IgD-negative memory B cell (primary cell): ENCODE measurements around the gene PFKP. TPM values are rescaled to one million over a fixed set of nuclear protein-coding genes. Genes with fewer than 3 reads are reported as not detected.

ENCODE experiments used
- polyA plus RNA-seq: library from polyadenylated mRNA; unstranded; fragments of 300-500 nt; fragmentation: Illumina TruSeq; gene quantifications from one replicate; pipeline ENCODE4 v1.2.3, GENCODE V29; 2021

PFKP gene
- polyA plus RNA-seq, 1 donor from 2014 or later: 42.2 TPM

Other genes starting within 250 kb of the PFKP start
- gene PITRM1, start 105.2 kb downstream of the PFKP start, polyA plus RNA-seq: 37.2 TPM